Measurements from ENCODE around the gene EVL.

The EVL gene

GRCh38 chr14:100142073-100143040 lies 77.1 kb downstream of the EVL start:
- in situ Hi-C loops (cut with MboI; ENCODE audit: low sequenced_read_pairs), result no loop called here

GRCh38 chr14:100143523-100143922 lies 78.3 kb downstream of the EVL start:
- in situ Hi-C loops (cut with MboI; ENCODE audit: low sequenced_read_pairs), result no loop called here

GRCh38 chr14:100143934-100144333 lies 78.7 kb downstream of the EVL start:
- in situ Hi-C loops (cut with MboI; ENCODE audit: low sequenced_read_pairs), result no loop called here

- in situ Hi-C loops (cut with MboI; ENCODE audit: low sequenced_read_pairs), result no loop called here
These were observed 79.4 kb downstream of the EVL start for GRCh38 chr14:100144645-100144995.

GRCh38 chr14:100144996-100145646 lies 79.9 kb downstream of the EVL start:
- in situ Hi-C loops (cut with MboI; ENCODE audit: low sequenced_read_pairs), result no loop called here

- in situ Hi-C loops (cut with MboI; ENCODE audit: low sequenced_read_pairs), result no loop called here
These were observed 80.7 kb downstream of the EVL start for GRCh38 chr14:100145682-100146464.

- in situ Hi-C loops (cut with MboI; ENCODE audit: low sequenced_read_pairs), result no loop called here
These were observed 81.4 kb downstream of the EVL start for GRCh38 chr14:100146531-100147091.

- in situ Hi-C loops (cut with MboI; ENCODE audit: low sequenced_read_pairs), result no loop called here
These were observed 82.0 kb downstream of the EVL start for GRCh38 chr14:100147181-100147631.

- in situ Hi-C loops (cut with MboI; ENCODE audit: low sequenced_read_pairs), result no loop called here
These were observed 82.7 kb downstream of the EVL start for GRCh38 chr14:100147691-100148464.

- in situ Hi-C loops (cut with MboI; ENCODE audit: low sequenced_read_pairs), result no loop called here
These were observed 83.9 kb downstream of the EVL start for GRCh38 chr14:100148837-100149731.

GRCh38 chr14:100149851-100150611 lies 84.8 kb downstream of the EVL start:
- in situ Hi-C loops (cut with MboI; ENCODE audit: low sequenced_read_pairs), result no loop called here

GRCh38 chr14:100150932-100151587 lies 85.8 kb downstream of the EVL start:
- in situ Hi-C loops (cut with MboI; ENCODE audit: low sequenced_read_pairs), result no loop called here

GRCh38 chr14:100152091-100152490 lies 86.9 kb downstream of the EVL start:
- in situ Hi-C loops (cut with MboI; ENCODE audit: low sequenced_read_pairs), result no loop called here

- in situ Hi-C loops (cut with MboI; ENCODE audit: low sequenced_read_pairs), result no loop called here
These were observed 88.3 kb downstream of the EVL start for GRCh38 chr14:100153560-100153959.

- in situ Hi-C loops (cut with MboI; ENCODE audit: low sequenced_read_pairs), result no loop called here
These were observed 89.9 kb downstream of the EVL start for GRCh38 chr14:100155049-100155621.

GRCh38 chr14:100155756-100156616 lies 90.8 kb downstream of the EVL start:
- in situ Hi-C loops (cut with MboI; ENCODE audit: low sequenced_read_pairs), result no loop called here

- in situ Hi-C loops (cut with MboI; ENCODE audit: low sequenced_read_pairs), result no loop called here
These were observed 91.6 kb downstream of the EVL start for GRCh38 chr14:100156776-100157175.
